ENCODE measurements around the gene IDH3B. TPM values are rescaled to one million over a fixed set of nuclear protein-coding genes. Genes with fewer than 3 reads are reported as not detected.
A peak's percentile ranks its signal among the peaks of the same experiment; 100 is the strongest.

IDH3B gene
- total RNA-seq, 8 experiments from 2014 or later: 53.1 to 119 (median 74.9) TPM

GRCh38 chr20:2619961-2620595 is 43.9 kb downstream of the IDH3B start:
- Histone ChIP-seq H3K27ac (no peak overlapping the region), H3K4me3 (no peak overlapping the region), H3K4me1 (replicated peaks in 1 of 2) (no peaks in the 10 kb centered on the region)
- peak in 2 of 8 experiments; percentile 38 to 56 for ATAC-seq (replicated peaks in 6 of 8)
- WGBS, 10 experiments: 20 to 92% (median 82%) methylated on average over 1 to 3 of the region's 3 CpGs; no CpG with 5 or more reads in 1 of the 10 experiments
- in situ Hi-C loops (cut with MboI; ENCODE audit: low pct_unique_long_range_greater_than_20kb in 2 of 9, low sequenced_read_pairs in 9 of 9, unreplicated experiment in 9 of 9): no loop called here

GRCh38 chr20:2619337-2619736 is 44.7 kb downstream of the IDH3B start:
- ATAC-seq (replicated peaks in 6 of 8): no peak
- H3K27ac ChIP-seq: no peak overlapping the region
- 0 to 50% (median 35%) methylated on average over 1 to 2 of the region's 2 CpGs; no CpG with 5 or more reads in 4 of the 10 experiments for WGBS, 10 experiments
- H3K4me1 ChIP-seq (replicated peaks in 1 of 2): no peaks in the 10 kb centered on the region
- in situ Hi-C loops (cut with MboI; ENCODE audit: low pct_unique_long_range_greater_than_20kb in 2 of 9, low sequenced_read_pairs in 9 of 9, unreplicated experiment in 9 of 9): no loop called here
- no peak overlapping the region for H3K4me3 ChIP-seq

- ATAC-seq (replicated peaks in 6 of 8): peak in 1 of 8 experiments; percentile 31
- in situ Hi-C loops (cut with MboI; ENCODE audit: low pct_unique_long_range_greater_than_20kb in 2 of 9, low sequenced_read_pairs in 9 of 9, unreplicated experiment in 9 of 9): no loop called here
- no peaks in the 10 kb centered on the region for H3K4me1 ChIP-seq (replicated peaks in 1 of 2)
- WGBS, 10 experiments: 0 to 100% (median 67%) methylated on average over 1 to 6 of the region's 6 CpGs; no CpG with 5 or more reads in 3 of the 10 experiments
- H3K4me3 ChIP-seq: no peak overlapping the region
- H3K27ac ChIP-seq: no peak overlapping the region
These were observed 45.2 kb downstream of the IDH3B start for GRCh38 chr20:2618815-2619214.

- WGBS, 10 experiments: 28 to 94% (median 74%) methylated on average over 1 to 14 of the region's 16 CpGs; no CpG with 5 or more reads in 2 of the 10 experiments
- no peak overlapping the region for H3K27ac ChIP-seq
- H3K4me1 ChIP-seq (replicated peaks in 1 of 2): no peaks in the 10 kb centered on the region
- in situ Hi-C loops (cut with MboI; ENCODE audit: low pct_unique_long_range_greater_than_20kb in 2 of 9, low sequenced_read_pairs in 9 of 9, unreplicated experiment in 9 of 9): no loop called here
- ATAC-seq (replicated peaks in 6 of 8): no peak
- no peak overlapping the region for H3K4me3 ChIP-seq
These were observed 46.8 kb downstream of the IDH3B start for GRCh38 chr20:2617099-2617714.

- 20 to 69% (median 43%) methylated on average over 1 to 7 of the region's 9 CpGs; no CpG with 5 or more reads in 1 of the 10 experiments for WGBS, 10 experiments
- H3K4me3 ChIP-seq: no peak overlapping the region
- H3K4me1 ChIP-seq (replicated peaks in 1 of 2): no peaks in the 10 kb centered on the region
- ATAC-seq (replicated peaks in 6 of 8): peak in 1 of 8 experiments; percentile 44
- no peak overlapping the region for H3K27ac ChIP-seq
- in situ Hi-C loops (cut with MboI; ENCODE audit: low pct_unique_long_range_greater_than_20kb in 2 of 9, low sequenced_read_pairs in 9 of 9, unreplicated experiment in 9 of 9): no loop called here
These were observed 47.4 kb downstream of the IDH3B start for GRCh38 chr20:2616634-2617033.

GRCh38 chr20:2612073-2612472 is 51.9 kb downstream of the IDH3B start:
- ATAC-seq (replicated peaks in 6 of 8): no peak
- no peak overlapping the region for H3K27ac ChIP-seq
- H3K4me3 ChIP-seq: no peak overlapping the region
- no peaks in the 10 kb centered on the region for H3K4me1 ChIP-seq (replicated peaks in 1 of 2)
- in situ Hi-C loops (cut with MboI; ENCODE audit: low pct_unique_long_range_greater_than_20kb in 2 of 9, low sequenced_read_pairs in 9 of 9, unreplicated experiment in 9 of 9): no loop called here
- WGBS, 10 experiments: 42% methylated on average over 2 of the region's 3 CpGs; no CpG with 5 or more reads in 9 of the 10 experiments

- in situ Hi-C loops (cut with MboI; ENCODE audit: low pct_unique_long_range_greater_than_20kb in 2 of 9, low sequenced_read_pairs in 9 of 9, unreplicated experiment in 9 of 9): no loop called here
- WGBS, 10 experiments: 15 to 81% (median 48%) methylated on average over 2 to 6 of the region's 6 CpGs; no CpG with 5 or more reads in 2 of the 10 experiments
- ATAC-seq (replicated peaks in 6 of 8): peak in 1 of 8 experiments; percentile 23
- Histone ChIP-seq H3K27ac (no peak overlapping the region), H3K4me1 (replicated peaks in 1 of 2) (no peaks in the 10 kb centered on the region), H3K4me3 (no peak overlapping the region)
These were observed 52.9 kb downstream of the IDH3B start for GRCh38 chr20:2610941-2611720.

GRCh38 chr20:2610326-2610725 is 53.7 kb downstream of the IDH3B start:
- 0 to 100% (median 67%) methylated on average over 1 to 6 of the region's 6 CpGs; no CpG with 5 or more reads in 1 of the 10 experiments for WGBS, 10 experiments
- no peak for ATAC-seq (replicated peaks in 6 of 8)
- in situ Hi-C loops (cut with MboI; ENCODE audit: low pct_unique_long_range_greater_than_20kb in 2 of 9, low sequenced_read_pairs in 9 of 9, unreplicated experiment in 9 of 9): no loop called here
- Histone ChIP-seq H3K4me3 (no peak overlapping the region), H3K4me1 (replicated peaks in 1 of 2) (no peaks in the 10 kb centered on the region), H3K27ac (no peak overlapping the region)

Other genes with a start within 250 kb of the IDH3B start
- gene SNRPB, start 193.4 kb downstream of the IDH3B start, total RNA-seq: 100 to 1,000 TPM in 5 of 8 experiments, 10 to 100 TPM in 3; 80.4 to 299 (median 151) TPM
- 10 to 100 TPM in 5 of 8 experiments, 1 to 10 TPM in 3; 8.8 to 14.4 (median 10.9) TPM for gene ZNF343, start 155.3 kb downstream of the IDH3B start, total RNA-seq
- gene TMC2, start 127.6 kb downstream of the IDH3B start, total RNA-seq: under 1 TPM; 0.05 to 0.62 (median 0.17) TPM
- 100 to 1,000 TPM; 131 to 482 (median 213) TPM for gene NOP56, start 11.6 kb downstream of the IDH3B start, total RNA-seq
- 10 to 100 TPM in 2 of 8 experiments, 1 to 10 TPM in 6; 1.4 to 14.3 (median 8.2) TPM for gene EBF4, start 28.6 kb upstream of the IDH3B start, total RNA-seq
- gene CPXM1, start 136.4 kb upstream of the IDH3B start, total RNA-seq: 10 to 100 TPM in 5 of 8 experiments, 1 to 10 TPM in 1, under 1 TPM in 1, not detected in 1; 0.84 to 53.5 (median 17.2) TPM
- gene C20orf141, start 150.8 kb upstream of the IDH3B start, total RNA-seq: under 1 TPM in 3 of 8 experiments, not detected in 5; 0.47 to 0.81 (median 0.67) TPM
- 1 to 10 TPM in 1 of 8 experiments, under 1 TPM in 4, not detected in 3; 0.13 to 1.4 (median 0.27) TPM for gene TMEM239, start 152.1 kb upstream of the IDH3B start, total RNA-seq
- gene PCED1A, start 176.4 kb upstream of the IDH3B start, total RNA-seq: 10 to 100 TPM; 24.5 to 49.6 (median 33.7) TPM
- gene VPS16, start 176.5 kb upstream of the IDH3B start, total RNA-seq: 10 to 100 TPM; 26.3 to 39.9 (median 33.8) TPM
- 100 to 1,000 TPM in 1 of 8 experiments, 10 to 100 TPM in 7; 31.8 to 137 (median 58.2) TPM for gene PTPRA, start 209.3 kb upstream of the IDH3B start, total RNA-seq

All from motor neuron (in vitro differentiated cells).